Stimulated activated CD4-positive, alpha-beta T cell treated with anti-CD3 and anti-CD28 coated beads, Interleukin-2, amount 100 ng/mL, for 24 hours (primary cell): ENCODE results near the gene ZNF219.

Experiments
- DNase-seq, 2 donors: peaks; one replicate each; pipeline ENCODE4 v3.0.0-alpha.2; 2020

Gene ZNF219

GRCh38 chr14:21063479-21063878, 35.0 kb downstream of the ZNF219 start:
- DNase-seq: no peak

GRCh38 chr14:21061347-21061668, 37.1 kb downstream of the ZNF219 start:
- DNase-seq: no peak

- no peak for DNase-seq
Measured at GRCh38 chr14:21060614-21061346, 37.7 kb downstream of the ZNF219 start.

GRCh38 chr14:21059842-21060613, 38.4 kb downstream of the ZNF219 start:
- DNase-seq: no peak

- no peak for DNase-seq
Measured at GRCh38 chr14:21058903-21059302, 39.6 kb downstream of the ZNF219 start.

- DNase-seq: no peak
Measured at GRCh38 chr14:21057803-21058675, 40.4 kb downstream of the ZNF219 start, which contains the start of gene RNASE8. RNASE8 (plus strand) TSS chr14:21057822; CDS start chr14:21057893, 71 bp downstream.

- DNase-seq: no peak
Measured at GRCh38 chr14:21056520-21057163, 41.8 kb downstream of the ZNF219 start.

- no peak for DNase-seq
Measured at GRCh38 chr14:21055432-21056117, 42.9 kb downstream of the ZNF219 start.

GRCh38 chr14:21054768-21055145, 43.7 kb downstream of the ZNF219 start:
- DNase-seq: no peak

- no peak for DNase-seq
Measured at GRCh38 chr14:21054123-21054767, 44.2 kb downstream of the ZNF219 start.

GRCh38 chr14:21053184-21054122, 45.0 kb downstream of the ZNF219 start:
- DNase-seq: no peak

- no peak for DNase-seq
Measured at GRCh38 chr14:21050597-21050996, 47.9 kb downstream of the ZNF219 start.

- DNase-seq: no peak
Measured at GRCh38 chr14:21049271-21049673, 49.2 kb downstream of the ZNF219 start.

- DNase-seq: no peak
Measured at GRCh38 chr14:21048638-21049037, 49.8 kb downstream of the ZNF219 start.

GRCh38 chr14:21047378-21047781, 51.1 kb downstream of the ZNF219 start:
- DNase-seq: no peak

GRCh38 chr14:21043974-21044618, 54.4 kb downstream of the ZNF219 start:
- DNase-seq: no peak

GRCh38 chr14:21043387-21043973, 55.0 kb downstream of the ZNF219 start:
- no peak for DNase-seq

GRCh38 chr14:21042918-21043317, 55.5 kb downstream of the ZNF219 start:
- no peak for DNase-seq

GRCh38 chr14:21041676-21042433, 56.6 kb downstream of the ZNF219 start, which contains the start of gene RNASE7:
RNASE7 (plus strand) TSS chr14:21042362; CDS start chr14:21042993, 631 bp downstream.
- DNase-seq: no peak
